Transverse colon (tissue), 4 donors: ENCODE data around the gene OLFM3.

Source experiments
- EP300 ChIP-seq: sonication (generic); formaldehyde crosslinking; IDR thresholded peaks from one replicate; pipeline ENCODE4 v1.6.1; 2017; ENCODE audit warnings: antibody characterized with exemption, low read depth
- POLR2A ChIP-seq: fragments of 450-650 bp; IDR thresholded peaks from one replicate; pipeline ENCODE4 v1.6.1; 2016; ENCODE audit warnings: antibody characterized with exemption, mild to moderate bottlenecking, moderate library complexity
- POLR2AphosphoS5 ChIP-seq, 3 donors: sonication (generic); formaldehyde crosslinking; IDR thresholded peaks; one replicate each; pipeline ENCODE4 v1.6.1; 2016; ENCODE audit warnings: antibody characterized with exemption in 3 of 3
- TF ChIP-seq, protein P1 (sequence below), 5 experiments: fragments of 200-600 bp in 3 of 5; fragments of 450-650 bp in 2 of 5; sonication (generic) in 3 of 5; IDR thresholded peaks; 1 replicate in 2 of 5; 2 replicates in 3 of 5; pipeline ENCODE4 v1.5.1; 2016 to 2017; ENCODE audit warnings: antibody characterized with exemption in 5 of 5, inconsistent platforms in 3 of 5, mild to moderate bottlenecking in 2 of 5, moderate library complexity in 1 of 5

DNA sequence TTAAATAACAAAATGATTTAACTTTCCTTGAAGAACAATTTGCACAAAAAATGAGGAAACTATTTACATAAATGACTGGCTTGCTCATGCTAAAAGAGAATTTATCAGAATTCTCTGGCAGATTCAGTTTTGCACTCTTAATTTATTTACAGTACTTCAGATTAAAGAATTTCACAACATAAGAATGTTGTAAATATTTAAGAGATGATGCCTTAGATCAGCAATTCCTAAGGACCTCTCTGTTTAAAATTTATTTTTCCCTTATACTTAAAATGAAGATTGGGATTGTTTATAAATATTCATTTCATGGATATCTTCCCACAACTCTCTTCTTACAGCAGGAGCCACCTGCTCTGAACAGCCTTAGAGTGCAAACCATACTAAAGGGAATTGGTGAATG lies 120.8 kb downstream of the OLFM3 start:
- TF ChIP-seq, protein P1, sequence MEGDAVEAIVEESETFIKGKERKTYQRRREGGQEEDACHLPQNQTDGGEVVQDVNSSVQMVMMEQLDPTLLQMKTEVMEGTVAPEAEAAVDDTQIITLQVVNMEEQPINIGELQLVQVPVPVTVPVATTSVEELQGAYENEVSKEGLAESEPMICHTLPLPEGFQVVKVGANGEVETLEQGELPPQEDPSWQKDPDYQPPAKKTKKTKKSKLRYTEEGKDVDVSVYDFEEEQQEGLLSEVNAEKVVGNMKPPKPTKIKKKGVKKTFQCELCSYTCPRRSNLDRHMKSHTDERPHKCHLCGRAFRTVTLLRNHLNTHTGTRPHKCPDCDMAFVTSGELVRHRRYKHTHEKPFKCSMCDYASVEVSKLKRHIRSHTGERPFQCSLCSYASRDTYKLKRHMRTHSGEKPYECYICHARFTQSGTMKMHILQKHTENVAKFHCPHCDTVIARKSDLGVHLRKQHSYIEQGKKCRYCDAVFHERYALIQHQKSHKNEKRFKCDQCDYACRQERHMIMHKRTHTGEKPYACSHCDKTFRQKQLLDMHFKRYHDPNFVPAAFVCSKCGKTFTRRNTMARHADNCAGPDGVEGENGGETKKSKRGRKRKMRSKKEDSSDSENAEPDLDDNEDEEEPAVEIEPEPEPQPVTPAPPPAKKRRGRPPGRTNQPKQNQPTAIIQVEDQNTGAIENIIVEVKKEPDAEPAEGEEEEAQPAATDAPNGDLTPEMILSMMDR (IDR thresholded peaks at IDR 0.05): no peak
- TF ChIP-seq POLR2A: no peak
- TF ChIP-seq POLR2AphosphoS5 (IDR thresholded peaks at IDR 0.05): no peak
- no peak for TF ChIP-seq EP300
